Adrenal gland (tissue), 12 donors: ENCODE data around the gene HMGB4. TPM values are rescaled to one million over a fixed set of nuclear protein-coding genes. Genes with fewer than 3 reads are reported as not detected.

Experiments
- DNase-seq, 7 donors: peaks; one replicate each; pipeline ENCODE4 v3.0.0-alpha.2; 2019 to 2020
- H3K27ac ChIP-seq, 5 donors: fragments of 200-600 bp; sonication (generic) in 4 of 5; 1 replicate in 3 of 5; 2 replicates in 2 of 5; pipeline versions ENCODE4 v1.5.1 to v1.8.0; 2016 to 2020; ENCODE audit warnings: mild to moderate bottlenecking in 1 of 5
- H3K27me3 ChIP-seq: fragments of 200-600 bp; 2 replicates; pipeline ENCODE4 v1.8.0; 2021
- H3K36me3 ChIP-seq, 2 donors: fragments of 200-600 bp; replicated peaks in 1 of 2; 1 replicate in 1 of 2; 2 replicates in 1 of 2; pipeline versions ENCODE4 v1.5.1 to v1.8.0; 2018 to 2022
- H3K4me1 ChIP-seq, 2 donors: fragments of 200-600 bp; replicated peaks in 1 of 2; 1 replicate in 1 of 2; 2 replicates in 1 of 2; pipeline versions ENCODE4 v1.5.1 to v1.8.0; 2018 to 2021
- H3K4me3 ChIP-seq, 4 donors: fragments of 200-600 bp; sonication (generic) in 3 of 4; one replicate each; pipeline ENCODE4 v1.5.1; 2016 to 2018
- H3K9me3 ChIP-seq, 3 donors: fragments of 200-600 bp; sonication (generic) in 1 of 3; replicated peaks in 1 of 3; 1 replicate in 2 of 3; 2 replicates in 1 of 3; pipeline versions ENCODE4 v1.5.1 to v1.8.0; 2016 to 2021
- CTCF ChIP-seq, 6 experiments: fragments of 450-650 bp in 4 of 6; fragments of 200-600 bp in 2 of 6; sonication (generic) in 1 of 6; IDR thresholded peaks; 1 replicate in 5 of 6; 2 replicates in 1 of 6; pipeline versions ENCODE4 v1.5.1 to v1.8.0; 2016 to 2021; ENCODE audit warnings: antibody characterized with exemption in 6 of 6, mild to moderate bottlenecking in 2 of 6, moderate library complexity in 1 of 6
- POLR2A ChIP-seq, 2 donors: fragments of 450-650 bp; IDR thresholded peaks; one replicate each; pipeline ENCODE4 v1.6.1; 2017; ENCODE audit warnings: antibody characterized with exemption in 2 of 2, mild to moderate bottlenecking in 2 of 2, moderate library complexity in 1 of 2
- WGBS, 4 donors: extraction: QIAGEN DNeasy Blood & Tissue Kit in 2 of 4; methylation state at CpG; one replicate each; pipeline versions ENCODE4 v1.1.5 to v1.1.7; 2013 to 2017; 5-methylcytosine and 5-hydroxymethylcytosine counted together
- intact Hi-C, 2 donors: fragments of 100-400 bp; cut with DNase I; formaldehyde crosslinking; loops; one replicate each; pipeline versions ENCODE4 v1.14.1 to v1.15.0; 2022 to 2023
- polyA plus RNA-seq, 3 donors: library from polyadenylated mRNA; stranded (reverse); fragments of 200-250 nt in 2 of 3; fragments of 350-450 nt in 1 of 3; fragmentation: Illumina TruSeq in 1 of 3; extraction: RNeasy Lipid Tissue Mini Kit (QIAGEN cat#74804) in 1 of 3; gene quantifications; one replicate each; pipeline ENCODE4 v1.2.3, GENCODE V29; 2013 to 2014
- total RNA-seq, 9 donors: library from RNA; depleted of rRNA in 4 of 9; stranded (reverse); fragments of >200 nt in 4 of 9; fragments of 120-200 nt in 1 of 9; fragmentation: NEBNext Ultra II Directional in 1 of 9; extraction: Animal tissue kit (Norgen Biotek cat#: 25700) in 1 of 9; gene quantifications; one replicate each; pipeline versions ENCODE4 v1.1.0 to v1.2.4, GENCODE V29; 2013 to 2023
- donor health status: healthy with polysubstance abuse.
- donor health status: Bipolar disorder and iron deficiency.
- donor health status: DM: yes; HTN: yes; CAD: no.
- donor health status: DM: no; HTN: no; CAD: no.
- donor health status: DM: no; HTN: no; CAD: no.
- donor health status: DM: yes; HTN: yes; CAD: no.

Gene HMGB4
- total and polyA plus RNA-seq, 12 donors, result not detected

- no peak for TF ChIP-seq CTCF (IDR thresholded peaks at IDR 0.05)
- TF ChIP-seq POLR2A (IDR thresholded peaks at IDR 0.05), result no peak
- H3K9me3 ChIP-seq, result no peaks in the 10 kb centered on the region
- 77 to 91% (median 82%) methylated on average over 1 of the region's 1 CpG for WGBS, 4 donors
- H3K27me3 ChIP-seq, result no peaks in the 10 kb centered on the region
- H3K4me3 ChIP-seq, result no peak overlapping the region
- DNase-seq, result no peak
- no peaks in the 10 kb centered on the region for H3K36me3 ChIP-seq
- H3K27ac ChIP-seq, result no peak overlapping the region
- H3K4me1 ChIP-seq, result peaks cover 0 to 11% of the 10 kb centered on the region in 2 donors
- intact Hi-C loops, result no loop called here
These were observed 42.3 kb downstream of the HMGB4 start for GRCh38 chr1:33906156-33906555.

- peaks cover 0 to 2% of the 10 kb centered on the region in 2 donors for H3K4me1 ChIP-seq
- no peak overlapping the region for H3K27ac ChIP-seq
- no peak for DNase-seq
- H3K36me3 ChIP-seq, result no peaks in the 10 kb centered on the region
- H3K4me3 ChIP-seq, result no peak overlapping the region
- TF ChIP-seq POLR2A (IDR thresholded peaks at IDR 0.05) (no peak), CTCF (IDR thresholded peaks at IDR 0.05) (no peak)
- 82 to 93% (median 91%) methylated on average over 11 of the region's 11 CpGs for WGBS, 4 donors
- no peaks in the 10 kb centered on the region for H3K9me3 ChIP-seq
- intact Hi-C loops, result no loop called here
- no peaks in the 10 kb centered on the region for H3K27me3 ChIP-seq
These were observed 44.6 kb downstream of the HMGB4 start for GRCh38 chr1:33908324-33908956.
